NCI-H446 (cell line): Measurements from ENCODE around the gene CELF2.
"Not testable (repeated sequence)": the region's sequence is repeated elsewhere in the genome, so short reads cannot be mapped to it uniquely, and the experiment has no call there.

ENCODE experiments used
- DNase-seq, 2 experiments: peaks; one replicate each; lab custom pipeline; 2025; lab: John Stamatoyannopoulos, UW

The CELF2 gene

GRCh38 chr10:11176746-11177145, 159.1 kb downstream of the CELF2 start:
- no peak for DNase-seq

- DNase-seq, result no peak
Measured at GRCh38 chr10:11177381-11177780, 159.7 kb downstream of the CELF2 start.

GRCh38 chr10:11177926-11178471, 160.3 kb downstream of the CELF2 start:
- no peak for DNase-seq

GRCh38 chr10:11178606-11179515, 161.2 kb downstream of the CELF2 start:
- DNase-seq, result no peak

- DNase-seq, result no peak
Measured at GRCh38 chr10:11179516-11180105, 161.9 kb downstream of the CELF2 start.

GRCh38 chr10:11180228-11180627, 162.6 kb downstream of the CELF2 start:
- DNase-seq, result no peak

GRCh38 chr10:11181978-11182377, 164.3 kb downstream of the CELF2 start:
- DNase-seq, result peak in 1 of 2 experiments; percentile 21

GRCh38 chr10:11183015-11183414, 165.3 kb downstream of the CELF2 start:
- DNase-seq, result no peak

- DNase-seq, result no peak
Measured at GRCh38 chr10:11184093-11184492, 166.4 kb downstream of the CELF2 start.

GRCh38 chr10:11185128-11185665, 167.5 kb downstream of the CELF2 start:
- not testable (repeated sequence) for DNase-seq

- no peak for DNase-seq
Measured at GRCh38 chr10:11186374-11186773, 168.7 kb downstream of the CELF2 start.

- no peak for DNase-seq
Measured at GRCh38 chr10:11189582-11190376, 172.1 kb downstream of the CELF2 start.

- no peak for DNase-seq
Measured at GRCh38 chr10:11191190-11191589, 173.5 kb downstream of the CELF2 start.

GRCh38 chr10:11191678-11192077, 174.0 kb downstream of the CELF2 start:
- no peak for DNase-seq

- DNase-seq, result no peak
Measured at GRCh38 chr10:11192304-11193000, 174.8 kb downstream of the CELF2 start.

GRCh38 chr10:11193001-11193551, 175.4 kb downstream of the CELF2 start:
- no peak for DNase-seq

- DNase-seq, result no peak
Measured at GRCh38 chr10:11194859-11195586, 177.4 kb downstream of the CELF2 start.

- no peak for DNase-seq
Measured at GRCh38 chr10:11195623-11196022, 178.0 kb downstream of the CELF2 start.

GRCh38 chr10:11197266-11197712, 179.6 kb downstream of the CELF2 start:
- DNase-seq, result no peak

GRCh38 chr10:11197878-11198277, 180.2 kb downstream of the CELF2 start:
- no peak for DNase-seq
